Stimulated activated CD4-positive, alpha-beta T cell treated with anti-CD3 and anti-CD28 coated beads, Interleukin-4, amount 100 ng/mL, for 1 hour (primary cell): ENCODE results near the gene E2F8.
"Not testable (repeated sequence)": the region's sequence is repeated elsewhere in the genome, so short reads cannot be mapped to it uniquely, and the experiment has no call there.

Experiments used
- DNase-seq: peaks from one replicate; pipeline ENCODE4 v3.0.0-alpha.2; 2020

Gene E2F8

DNA sequence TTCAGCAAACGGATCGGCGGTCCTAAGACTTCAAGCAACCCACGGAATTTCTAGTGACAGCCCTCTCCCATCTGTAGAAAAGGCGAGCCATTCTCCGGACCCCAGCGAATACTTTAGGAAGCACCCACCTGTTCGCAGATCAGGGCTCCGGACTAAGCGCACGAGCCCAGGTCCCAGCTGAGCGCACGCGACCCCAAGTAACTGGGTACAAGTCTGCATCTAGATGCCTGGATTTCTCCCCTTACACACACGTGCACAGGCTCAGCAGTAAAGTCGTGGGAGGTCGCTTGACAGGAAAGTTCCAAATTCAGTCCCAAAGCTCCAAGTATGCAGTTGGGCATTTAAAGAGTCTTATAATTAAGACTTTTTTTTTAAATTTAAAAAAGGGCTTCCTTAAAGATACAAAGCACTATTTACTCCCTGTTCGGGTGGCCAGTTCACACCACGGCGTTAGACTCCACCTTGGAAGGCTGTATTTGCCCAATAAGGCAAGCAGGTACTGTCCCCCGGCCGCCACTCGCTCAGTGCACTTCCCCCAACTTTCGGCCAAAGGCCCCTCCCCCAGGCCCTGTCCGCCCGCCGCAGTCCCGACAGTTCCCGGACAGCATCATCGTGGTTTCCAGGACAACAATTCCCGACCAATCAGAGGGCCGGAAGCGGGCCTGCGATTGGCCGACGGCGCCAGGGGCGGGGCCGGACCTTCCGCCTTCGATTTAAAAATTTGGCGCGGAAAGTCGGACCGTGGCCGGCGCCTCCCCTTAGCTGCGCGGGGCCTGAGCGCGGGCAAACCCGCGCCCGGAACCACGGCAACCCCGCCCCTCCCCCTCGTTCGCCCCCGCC is at the start of gene E2F8:
Gene E2F8, minus strand, starts transcription at position 526 of the 840 bp plus-strand sequence. CDS start 824 bp downstream, outside the sequence.
- peak; percentile 79 for DNase-seq

- no peak for DNase-seq
Measured at GRCh38 chr11:19290356-19290755, 49.6 kb upstream of the E2F8 start.

- DNase-seq, result no peak
Measured at GRCh38 chr11:19288256-19288655, 47.5 kb upstream of the E2F8 start.

GRCh38 chr11:19286411-19286810 is 45.7 kb upstream of the E2F8 start:
- no peak for DNase-seq

- DNase-seq, result no peak
Measured at GRCh38 chr11:19284881-19285280, 44.1 kb upstream of the E2F8 start.

DNA sequence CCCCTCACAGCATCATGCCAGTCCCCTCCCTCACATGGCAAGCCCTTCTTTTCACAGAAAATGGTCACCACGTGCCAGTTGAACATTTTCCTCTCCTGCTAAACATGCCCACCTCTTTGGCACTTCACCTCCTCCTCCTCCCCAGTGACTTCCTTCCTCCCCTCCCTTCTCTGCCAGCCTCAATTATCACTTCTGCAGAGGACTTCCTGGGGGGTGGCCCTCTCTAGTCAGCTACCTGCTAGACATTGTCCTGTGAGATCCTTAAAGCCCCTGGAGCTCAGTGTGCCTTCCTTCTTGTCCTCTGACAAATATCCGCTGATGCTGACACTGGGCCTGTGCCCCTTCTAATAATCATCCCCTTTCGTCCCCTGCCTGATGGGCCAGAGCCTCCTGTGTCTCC is 43.2 kb upstream of the E2F8 start:
- no peak for DNase-seq

- no peak for DNase-seq
Measured at GRCh38 chr11:19281555-19281954, 40.8 kb upstream of the E2F8 start.

- no peak for DNase-seq
Measured at GRCh38 chr11:19281041-19281440, 40.3 kb upstream of the E2F8 start.

DNA sequence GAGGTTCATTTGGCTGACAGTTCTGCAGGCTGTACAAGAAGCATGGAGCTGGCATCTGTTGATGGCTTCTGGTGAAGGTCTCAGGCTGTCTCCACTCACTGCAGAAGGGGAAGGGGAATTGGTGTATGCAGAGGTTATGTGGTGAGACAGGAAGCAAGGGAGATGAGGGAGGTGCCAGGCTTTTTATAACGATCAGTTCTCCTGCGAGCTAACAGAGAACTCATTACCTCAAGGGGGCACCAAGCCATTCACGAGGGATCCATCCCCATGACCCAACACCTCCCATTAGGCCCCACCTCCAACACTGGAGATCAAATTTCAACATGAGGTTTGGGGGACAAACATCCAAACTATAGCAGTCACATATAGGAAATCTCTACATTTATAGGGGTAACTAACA is 38.7 kb upstream of the E2F8 start:
- no peak for DNase-seq

GRCh38 chr11:19276859-19277808 is 36.4 kb upstream of the E2F8 start:
- no peak for DNase-seq

DNA sequence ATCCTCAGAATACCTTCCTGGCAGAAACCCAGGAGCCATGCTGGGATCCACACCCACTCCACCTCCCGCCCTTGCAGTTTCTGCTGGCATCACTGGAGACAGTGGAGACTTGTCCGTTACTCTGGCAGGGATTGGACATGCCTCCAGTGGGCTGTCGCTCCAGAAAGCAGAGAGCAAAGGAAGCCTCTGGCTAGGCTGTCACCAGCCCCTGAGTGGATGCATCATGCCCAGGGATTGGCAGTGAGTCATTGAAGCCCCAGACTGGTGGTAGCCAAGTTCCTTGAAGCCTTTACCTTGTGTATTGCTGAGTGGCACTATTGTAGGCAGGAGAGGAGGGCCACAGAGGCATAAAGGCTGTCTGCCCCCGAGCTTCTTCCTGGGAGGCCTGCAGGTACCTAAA is 34.8 kb upstream of the E2F8 start:
- DNase-seq, result no peak

DNA sequence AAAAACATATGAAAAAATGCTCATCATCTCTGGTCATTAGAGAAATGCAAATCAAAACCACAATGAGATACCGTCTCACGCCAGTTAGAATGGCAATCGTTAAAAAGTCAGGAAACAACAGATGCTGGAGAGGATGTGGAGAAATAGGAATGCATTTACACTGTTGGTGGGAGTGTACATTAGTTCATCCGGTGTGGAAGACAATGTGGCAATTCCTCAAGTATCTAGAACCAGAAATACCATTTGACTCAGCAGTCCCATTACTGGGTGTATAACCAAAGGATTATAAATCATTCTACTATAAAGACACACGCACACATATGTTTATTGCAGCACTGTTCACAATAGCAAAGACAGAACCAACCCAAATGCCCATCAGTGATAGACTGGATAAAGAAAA is 32.5 kb upstream of the E2F8 start:
- not testable (repeated sequence) for DNase-seq

DNA sequence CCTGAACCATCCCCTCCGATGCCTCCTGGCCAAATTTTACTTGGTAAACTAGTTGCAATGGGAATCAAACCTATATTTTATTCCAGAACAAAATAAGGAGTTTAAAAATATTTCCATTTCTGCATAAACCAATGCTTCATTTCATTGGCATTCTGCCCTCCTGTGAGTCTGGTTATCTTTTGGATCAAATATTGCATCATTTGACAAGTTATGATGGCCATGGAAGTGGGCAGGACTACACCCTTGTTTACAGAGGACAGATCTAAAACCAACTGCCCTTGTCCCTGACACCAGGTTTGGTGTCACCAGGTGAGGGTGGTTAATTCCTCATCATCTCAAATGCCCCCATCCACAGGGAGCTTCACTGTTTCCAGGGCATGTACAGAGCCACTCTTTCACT is 28.2 kb upstream of the E2F8 start:
- no peak for DNase-seq

GRCh38 chr11:19267567-19267966 is 26.8 kb upstream of the E2F8 start:
- no peak for DNase-seq

DNA sequence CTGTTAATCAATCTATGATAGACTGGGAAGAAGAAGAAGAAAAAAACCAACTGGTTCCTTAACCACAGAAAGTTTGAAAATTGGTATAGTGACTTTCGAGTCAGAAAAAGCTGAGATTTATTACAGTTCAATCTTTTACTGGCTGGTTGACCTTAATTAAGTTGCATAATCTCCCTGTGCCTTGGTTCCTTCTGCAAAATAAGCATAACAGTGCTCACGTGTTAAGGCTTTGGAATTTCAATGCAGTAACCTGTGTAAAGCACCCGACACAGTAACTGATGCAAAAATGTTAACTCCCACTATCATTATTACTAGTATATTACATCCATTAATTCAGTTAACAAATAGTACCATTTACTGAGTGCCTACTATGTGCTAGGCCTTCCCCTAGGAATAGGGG is 22.6 kb upstream of the E2F8 start:
- no peak for DNase-seq

DNA sequence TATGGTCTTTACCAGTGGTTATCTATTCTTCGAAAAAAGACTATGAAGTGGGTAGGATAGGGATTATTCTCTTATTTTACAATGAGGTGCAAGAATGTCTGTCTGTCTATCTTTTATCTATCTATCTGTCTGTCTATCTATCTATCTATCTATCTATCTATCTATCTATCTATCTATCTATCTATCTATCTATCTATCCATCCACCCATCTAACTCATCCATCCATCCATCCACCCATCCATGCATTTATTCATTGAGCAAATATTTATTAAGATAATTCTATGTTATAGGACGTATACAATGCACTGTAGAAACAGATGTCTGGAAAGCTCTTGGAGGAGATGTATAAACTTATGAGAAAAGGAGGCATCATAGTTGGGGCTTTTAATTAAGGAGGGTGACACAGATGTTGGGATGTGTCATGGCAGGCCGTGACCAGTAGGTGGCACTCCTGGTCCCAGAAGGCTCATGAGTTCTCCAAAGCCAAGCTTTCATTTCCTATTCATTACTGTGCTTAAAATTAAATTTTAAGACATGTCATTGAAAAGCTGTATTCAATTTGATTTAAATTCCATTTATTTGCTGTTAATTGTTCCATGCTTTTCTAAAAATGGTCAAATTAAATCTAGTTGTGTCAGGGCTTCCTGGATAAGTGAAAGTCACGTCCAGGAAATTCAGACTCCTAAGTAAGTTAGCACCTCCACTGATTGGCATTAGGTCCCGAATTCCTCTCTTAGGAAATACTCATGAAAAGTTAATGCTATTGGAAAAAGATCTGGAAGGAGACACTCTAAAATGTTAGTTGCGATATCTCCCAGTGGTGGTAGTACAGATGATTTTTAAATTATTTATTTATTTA is 19.0 kb upstream of the E2F8 start:
- peak; percentile 63 for DNase-seq

DNA sequence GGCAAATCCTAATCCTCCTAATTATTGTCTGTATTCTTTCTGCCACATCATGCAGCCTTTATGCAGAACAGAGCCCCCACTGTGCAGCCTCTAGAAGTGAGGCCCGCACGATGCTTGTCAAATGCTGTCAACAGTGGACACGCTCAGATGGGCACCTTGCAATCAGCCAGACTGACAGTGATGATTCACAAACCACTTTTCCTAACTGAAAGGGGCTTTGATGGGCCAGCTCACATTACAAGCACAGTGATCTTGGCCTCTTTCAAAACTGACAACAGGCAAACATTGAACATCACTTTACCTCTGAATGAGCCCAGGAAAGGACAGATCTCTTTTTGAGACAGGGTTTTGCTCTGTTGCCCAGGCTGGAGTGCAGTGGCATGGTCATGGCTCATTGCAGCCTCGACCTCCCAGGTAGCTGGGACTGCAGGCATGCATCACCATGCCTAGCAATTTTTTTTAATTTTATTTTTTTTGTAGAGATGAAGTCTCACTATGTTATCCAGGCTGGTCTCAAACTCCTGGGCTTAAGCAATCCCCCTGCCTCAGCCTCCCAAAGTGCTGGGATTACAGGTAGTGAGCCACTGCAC is 18.0 kb upstream of the E2F8 start:
- DNase-seq, result no peak

- DNase-seq, result not testable (repeated sequence)
Measured at GRCh38 chr11:19254441-19254840, 13.7 kb upstream of the E2F8 start.

GRCh38 chr11:19253817-19254216 is 13.1 kb upstream of the E2F8 start:
- DNase-seq, result no peak

DNA sequence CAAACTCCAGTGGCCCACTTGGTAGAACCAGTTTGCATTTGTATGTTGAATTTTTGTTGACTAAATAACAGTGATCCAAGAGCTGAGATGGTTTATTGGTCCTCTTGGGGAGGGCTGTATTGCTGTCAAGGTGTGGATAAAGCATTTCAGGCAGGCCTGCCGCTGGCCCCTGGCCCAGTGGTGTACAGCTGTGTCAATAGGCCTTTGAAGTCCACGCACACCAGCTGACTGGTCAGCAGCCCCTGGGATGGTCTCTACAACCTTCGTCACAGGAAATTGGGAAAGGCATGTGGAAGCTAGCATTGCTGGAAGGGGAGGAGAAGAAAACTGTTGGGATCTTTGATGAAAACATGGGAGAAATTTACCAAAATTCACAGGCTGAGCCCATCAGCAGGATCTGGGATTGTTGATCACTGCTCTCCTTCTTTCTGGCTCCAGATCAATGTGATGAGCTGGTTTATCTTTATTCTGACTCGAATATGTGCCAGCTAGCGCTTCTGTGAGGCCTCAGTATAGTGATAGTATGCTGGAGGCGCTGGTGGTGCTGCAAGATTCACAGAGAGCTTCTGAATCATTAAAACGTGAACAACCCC is 12.5 kb upstream of the E2F8 start:
- DNase-seq, result no peak

GRCh38 chr11:19252394-19253152 is 11.8 kb upstream of the E2F8 start:
- DNase-seq, result no peak
